Right renal cortex interstitium (tissue), 3 donors: ENCODE measurements around the gene CSNK1E. TPM values are rescaled to one million over a fixed set of nuclear protein-coding genes. Genes with fewer than 3 reads are reported as not detected.

Experiments used
- DNase-seq, 3 donors: peaks; one replicate each; pipeline ENCODE4 v3.0.0-alpha.2; 2013; ENCODE audit warnings: low read depth in 3 of 3, low spot score in 2 of 3
- polyA plus RNA-seq, 3 donors: library from polyadenylated mRNA; unstranded; fragments of 120-200 nt; gene quantifications; one replicate each; pipeline ENCODE4 v1.2.1, GENCODE V29; 2013; ENCODE audit not compliant: insufficient read length in 3 of 3

The CSNK1E gene
- polyA plus RNA-seq, 3 donors = 101 to 111 (median 107) TPM

- no peak for DNase-seq
Observed at GRCh38 chr22:38250643-38251340, 66.4 kb downstream of the CSNK1E start.

GRCh38 chr22:38249803-38250642 is 67.2 kb downstream of the CSNK1E start:
- DNase-seq = no peak

GRCh38 chr22:38249301-38249700 is 67.9 kb downstream of the CSNK1E start:
- no peak for DNase-seq

GRCh38 chr22:38248280-38248679 is 69.0 kb downstream of the CSNK1E start:
- DNase-seq = no peak

- no peak for DNase-seq
Observed at GRCh38 chr22:38247713-38248112, 69.5 kb downstream of the CSNK1E start.

- no peak for DNase-seq
Observed at GRCh38 chr22:38246692-38247091, 70.5 kb downstream of the CSNK1E start.

GRCh38 chr22:38246046-38246658 is 71.1 kb downstream of the CSNK1E start:
- DNase-seq = no peak

- no peak for DNase-seq
Observed at GRCh38 chr22:38244106-38244505, 73.1 kb downstream of the CSNK1E start.

GRCh38 chr22:38243007-38243765 is 74.0 kb downstream of the CSNK1E start:
- no peak for DNase-seq

GRCh38 chr22:38240734-38241252 is 76.4 kb downstream of the CSNK1E start:
- no peak for DNase-seq

Other genes starting within 250 kb of the CSNK1E start
- 1 to 10 TPM in 1 of 3 donors, under 1 TPM in 2; 0.24 to 1.0 (median 0.76) TPM for gene SLC16A8, start 233.2 kb downstream of the CSNK1E start, polyA plus RNA-seq
- gene BAIAP2L2, start 206.7 kb downstream of the CSNK1E start, polyA plus RNA-seq = 1 to 10 TPM; 4.3 to 4.8 (median 4.3) TPM
- 10 to 100 TPM; 29.3 to 42.3 (median 29.9) TPM for gene PLA2G6, start 135.6 kb downstream of the CSNK1E start, polyA plus RNA-seq
- gene MAFF, start 115.4 kb downstream of the CSNK1E start, polyA plus RNA-seq = 1 to 10 TPM; 2.3 to 2.5 (median 2.5) TPM
- 10 to 100 TPM; 38.6 to 43.2 (median 39.8) TPM for gene TMEM184B, start 44.4 kb downstream of the CSNK1E start, polyA plus RNA-seq
- under 1 TPM; 0.07 to 0.11 (median 0.10) TPM for gene KCNJ4, start 137.8 kb upstream of the CSNK1E start, polyA plus RNA-seq
- gene KDELR3, start 150.7 kb upstream of the CSNK1E start, polyA plus RNA-seq = 10 to 100 TPM in 2 of 3 donors, 1 to 10 TPM in 1; 9.1 to 12.0 (median 11.1) TPM
- gene DDX17, start 188.9 kb upstream of the CSNK1E start, polyA plus RNA-seq = 100 to 1,000 TPM; 725 to 879 (median 768) TPM